ENCODE results near the gene AAMP.
"Not testable (repeated sequence)": the region's sequence is repeated elsewhere in the genome, so short reads cannot be mapped to it uniquely, and the experiment has no call there.

The AAMP gene, protein sequence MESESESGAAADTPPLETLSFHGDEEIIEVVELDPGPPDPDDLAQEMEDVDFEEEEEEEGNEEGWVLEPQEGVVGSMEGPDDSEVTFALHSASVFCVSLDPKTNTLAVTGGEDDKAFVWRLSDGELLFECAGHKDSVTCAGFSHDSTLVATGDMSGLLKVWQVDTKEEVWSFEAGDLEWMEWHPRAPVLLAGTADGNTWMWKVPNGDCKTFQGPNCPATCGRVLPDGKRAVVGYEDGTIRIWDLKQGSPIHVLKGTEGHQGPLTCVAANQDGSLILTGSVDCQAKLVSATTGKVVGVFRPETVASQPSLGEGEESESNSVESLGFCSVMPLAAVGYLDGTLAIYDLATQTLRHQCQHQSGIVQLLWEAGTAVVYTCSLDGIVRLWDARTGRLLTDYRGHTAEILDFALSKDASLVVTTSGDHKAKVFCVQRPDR

DNA sequence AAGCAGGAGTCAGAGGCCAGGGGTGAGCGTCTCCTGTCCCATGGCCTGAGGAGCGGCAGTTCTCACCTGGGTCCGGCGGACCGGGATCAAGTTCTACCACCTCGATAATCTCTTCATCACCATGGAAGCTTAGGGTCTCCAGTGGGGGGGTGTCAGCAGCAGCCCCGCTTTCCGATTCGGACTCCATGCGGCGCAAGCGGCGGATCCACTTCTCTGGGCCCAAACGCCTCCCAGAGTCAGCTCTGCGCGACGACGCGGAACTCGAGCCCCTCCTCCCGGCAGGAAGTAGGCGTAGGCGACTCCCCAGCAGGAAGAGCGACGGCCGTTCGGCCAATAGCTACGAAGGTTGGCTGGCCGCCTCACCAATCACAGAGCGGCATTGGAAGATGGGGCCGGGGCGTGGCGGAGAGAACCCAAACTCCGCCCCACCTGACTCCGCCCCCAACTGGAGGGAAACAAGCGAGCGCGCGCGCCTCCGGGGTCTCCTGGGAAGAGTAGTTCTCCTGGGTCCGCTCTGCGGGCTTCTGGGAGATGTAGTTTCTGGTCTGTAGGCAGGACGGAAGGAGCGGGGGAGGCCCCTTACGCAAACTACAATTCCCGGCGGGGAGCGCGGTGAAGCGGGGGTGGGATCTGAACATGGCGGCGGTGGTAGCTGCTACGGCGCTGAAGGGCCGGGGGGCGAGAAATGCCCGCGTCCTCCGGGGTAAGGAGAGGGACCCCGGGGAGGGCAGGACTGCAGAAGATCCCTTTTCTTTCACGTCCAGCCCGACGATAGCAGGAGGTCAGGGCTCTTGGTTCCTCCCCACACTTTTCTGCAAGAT lies at the start of gene AAMP, which contains the start of gene PNKD:
Gene AAMP (minus strand): TSS at position 238 of the 821 bp plus-strand sequence. CDS start 51 bp downstream, at position 187.
Gene PNKD (plus strand): TSS at position 620 of the 821 bp plus-strand sequence. CDS start 17 bp downstream, at position 637.
- peak; percentile 100 for DNase-seq

DNA sequence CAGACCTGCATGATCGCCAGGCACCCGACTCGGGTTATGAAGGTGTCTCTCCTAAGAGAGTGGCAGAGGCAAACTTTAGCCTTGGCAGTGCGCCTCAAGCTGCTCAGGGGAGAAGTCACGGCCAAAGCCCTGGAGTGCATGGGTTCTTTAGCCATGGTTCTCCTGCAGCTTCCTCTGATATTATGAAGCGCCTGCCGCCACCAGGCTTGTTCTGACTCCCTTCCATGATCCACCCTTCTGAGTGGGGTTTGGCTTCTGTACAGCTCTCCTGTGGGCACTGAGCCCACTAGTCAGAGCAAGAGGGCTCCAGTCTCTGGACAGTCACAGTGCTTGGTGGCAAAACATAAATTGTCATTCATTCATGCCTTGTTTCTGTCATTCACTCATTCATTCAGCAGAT lies 48.3 kb upstream of the AAMP start:
- no peak for DNase-seq

DNA sequence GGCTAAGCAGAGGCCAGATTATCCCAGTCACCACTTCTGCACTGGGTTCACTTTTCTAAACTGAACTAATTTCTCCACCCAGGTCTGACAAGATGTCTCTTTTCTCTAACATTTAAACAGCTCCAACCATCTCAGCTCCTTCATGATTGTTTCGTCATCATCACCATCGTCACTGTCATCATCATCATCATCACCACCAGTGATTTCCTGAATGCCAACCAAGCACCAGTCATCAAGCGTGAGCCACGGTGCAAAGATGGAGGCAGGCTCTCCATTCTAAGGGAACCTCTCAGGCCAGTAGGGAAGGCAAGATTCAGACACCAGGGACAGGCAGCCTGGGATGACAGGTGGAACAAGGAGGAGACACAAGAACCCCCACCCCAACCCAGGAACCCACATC lies 47.9 kb upstream of the AAMP start:
- DNase-seq, result no peak

DNA sequence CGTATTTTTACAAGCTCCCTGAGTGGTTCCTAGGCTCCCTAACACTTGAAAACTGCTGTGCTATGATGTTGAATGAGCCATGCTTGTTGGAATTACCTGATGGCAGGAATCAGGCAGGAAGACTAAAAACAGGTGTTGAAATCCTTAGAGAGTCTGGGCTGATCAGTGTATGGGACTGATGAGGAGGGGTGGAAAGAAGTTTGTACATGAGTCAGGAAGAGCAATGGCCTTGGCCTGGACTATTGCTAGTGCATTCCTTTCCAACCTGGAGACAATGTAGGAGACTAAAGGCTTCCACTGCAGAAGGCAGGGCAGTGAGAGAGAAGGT lies 47.3 kb upstream of the AAMP start:
- DNase-seq, result no peak

GRCh38 chr2:218315397-218315796 lies 45.5 kb upstream of the AAMP start:
- no peak for DNase-seq

DNA sequence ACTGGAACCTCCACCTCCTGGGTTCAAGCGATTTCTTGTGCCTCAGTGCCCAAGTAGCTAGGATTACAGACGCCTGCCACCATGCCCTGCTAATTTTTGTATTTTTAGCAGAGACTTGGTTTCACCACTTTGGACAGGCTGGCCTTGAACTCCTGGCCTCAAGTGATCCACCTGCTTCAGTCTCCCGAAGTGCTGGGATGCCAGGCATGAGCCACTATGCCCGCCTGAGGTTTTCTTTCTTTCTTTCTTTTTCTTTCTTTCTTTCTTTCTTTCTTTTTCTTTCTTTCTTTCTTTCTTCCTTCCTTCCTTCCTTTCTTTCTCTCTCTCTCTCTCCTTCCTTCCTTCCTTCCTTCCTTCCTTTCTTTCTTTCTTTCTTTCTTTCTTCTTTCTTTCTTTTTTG lies 44.8 kb upstream of the AAMP start:
- DNase-seq, result not testable (repeated sequence)

- no peak for DNase-seq
Measured at GRCh38 chr2:218313356-218313755, 43.4 kb upstream of the AAMP start.

- DNase-seq, result no peak
Measured at GRCh38 chr2:218312267-218312756, 42.4 kb upstream of the AAMP start.

- not testable (repeated sequence) for DNase-seq
Measured at GRCh38 chr2:218311541-218312266, 41.8 kb upstream of the AAMP start.

DNA sequence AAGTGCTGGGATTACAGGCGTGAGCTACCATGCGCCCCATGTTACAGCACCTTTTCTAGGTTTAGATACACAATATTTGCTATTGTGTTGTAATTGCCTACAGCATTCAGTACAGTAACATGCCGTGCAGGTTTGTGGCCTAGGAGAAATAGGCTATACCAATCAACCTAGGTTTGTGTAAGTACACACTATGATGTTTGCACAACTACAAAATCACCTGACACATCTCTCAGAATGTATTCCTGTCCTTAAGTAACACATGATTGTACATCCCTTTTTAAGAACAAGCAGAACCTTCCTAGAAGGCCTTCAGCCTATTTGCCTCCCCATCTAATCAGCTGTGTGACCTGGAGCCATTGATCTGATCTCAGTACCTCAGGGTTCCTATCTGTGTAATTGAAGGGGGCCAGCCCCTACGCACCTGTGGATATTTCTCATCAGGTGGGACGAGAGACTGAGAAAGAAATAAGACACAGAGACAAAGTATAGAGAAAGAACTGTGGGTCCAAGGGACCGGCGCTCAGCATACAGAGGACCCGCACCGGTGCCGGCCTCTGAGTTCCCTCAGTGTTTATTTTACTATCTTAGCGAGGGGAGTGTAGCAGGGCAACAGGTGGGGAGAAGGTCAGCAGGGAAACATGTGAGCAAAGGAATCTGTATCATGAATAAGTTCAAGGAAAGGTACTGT lies 41.1 kb upstream of the AAMP start:
- no peak for DNase-seq

GRCh38 chr2:218307415-218308090 lies 37.6 kb upstream of the AAMP start:
- DNase-seq, result no peak

- no peak for DNase-seq
Measured at GRCh38 chr2:218306184-218306920, 36.4 kb upstream of the AAMP start.

DNA sequence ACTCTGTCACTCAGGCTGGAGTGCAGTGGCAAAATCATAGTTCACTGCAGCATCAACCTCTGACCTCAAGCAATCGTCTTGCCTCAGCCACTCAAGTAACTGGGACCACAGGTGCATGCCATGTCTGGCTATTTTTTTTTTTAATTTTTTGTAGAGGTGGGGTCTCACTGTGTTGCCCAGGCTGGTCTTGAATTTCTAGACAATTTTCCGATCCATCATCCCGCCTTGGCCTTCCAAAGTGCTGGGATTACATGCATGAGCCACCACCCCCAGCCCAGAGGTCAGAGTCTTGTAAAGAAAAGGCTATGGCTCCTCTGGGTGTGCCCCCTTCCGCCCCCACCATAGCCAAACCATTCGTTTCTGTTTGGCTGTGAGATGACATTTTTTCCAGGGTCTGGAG lies 35.4 kb upstream of the AAMP start:
- DNase-seq, result no peak

DNA sequence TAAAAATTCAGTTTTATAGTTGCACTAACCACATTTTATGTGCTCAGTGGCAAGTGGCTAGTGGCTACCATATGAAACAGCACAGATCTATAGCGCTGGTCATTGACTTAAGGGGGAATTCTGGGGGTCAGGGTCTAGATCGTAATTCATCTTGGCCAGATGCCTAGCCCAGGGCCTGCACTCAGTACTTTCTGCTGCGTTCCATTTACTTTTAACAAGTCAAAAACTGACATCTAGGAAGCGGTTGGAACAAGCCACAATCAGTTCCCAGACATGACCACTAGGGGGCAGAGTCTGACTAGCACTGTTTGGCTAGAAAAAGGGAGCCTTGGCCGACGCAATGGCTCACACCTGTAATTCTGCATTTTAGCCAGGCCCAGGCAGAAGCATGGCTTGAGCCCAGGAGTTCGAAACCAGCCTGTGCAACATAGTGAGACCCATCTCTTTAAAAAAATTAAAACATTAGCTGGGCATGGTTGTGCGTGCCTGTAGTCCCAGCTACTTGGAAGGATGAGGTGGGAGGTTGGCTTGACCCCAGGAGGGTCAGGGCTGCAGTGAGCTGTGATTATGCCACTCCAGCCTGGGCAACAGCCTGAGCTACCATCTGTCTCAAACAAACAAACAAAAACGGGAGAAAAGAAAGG lies 31.4 kb upstream of the AAMP start:
- DNase-seq, result peak; percentile 95

DNA sequence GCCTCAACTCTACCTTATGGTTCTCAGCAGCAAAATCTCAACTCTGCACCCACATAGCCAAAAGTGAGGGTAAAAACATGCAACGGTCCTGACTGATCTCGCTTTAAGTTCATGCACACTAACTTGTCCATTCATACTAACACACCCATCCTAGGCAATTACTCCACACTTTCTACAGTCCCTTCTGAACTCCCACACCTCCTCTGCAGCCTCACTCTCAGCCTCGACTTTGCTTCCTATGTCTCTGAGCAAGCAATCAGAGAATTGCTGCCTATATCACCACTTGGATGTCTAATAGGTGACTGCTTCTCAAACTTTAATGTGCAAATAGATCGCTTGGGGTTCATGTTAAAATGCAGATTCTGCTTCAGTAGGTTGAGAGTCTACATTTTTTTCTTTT lies 30.2 kb upstream of the AAMP start:
- DNase-seq, result no peak

GRCh38 chr2:218298314-218298875 lies 28.5 kb upstream of the AAMP start:
- DNase-seq, result no peak

DNA sequence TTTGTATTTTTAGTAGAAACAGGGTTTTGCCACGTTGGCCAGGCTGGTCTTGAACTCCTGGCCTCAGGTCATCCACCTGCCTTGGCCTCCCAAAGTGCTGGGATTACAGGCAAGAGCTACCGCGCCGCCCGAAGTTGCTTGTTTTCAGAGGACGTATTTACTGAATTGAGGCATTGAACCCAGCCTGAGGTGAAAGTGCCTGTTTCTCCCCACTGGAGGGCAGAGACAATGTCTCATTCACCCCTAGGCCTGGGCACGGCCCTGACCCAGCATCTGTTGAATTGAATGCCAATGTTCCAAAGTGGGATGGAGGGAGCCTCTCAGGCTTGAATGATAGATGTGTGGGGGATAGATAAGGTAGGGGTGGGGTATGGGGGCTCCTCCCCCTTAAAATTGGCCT lies 26.9 kb upstream of the AAMP start:
- peak; percentile 69 for DNase-seq

DNA sequence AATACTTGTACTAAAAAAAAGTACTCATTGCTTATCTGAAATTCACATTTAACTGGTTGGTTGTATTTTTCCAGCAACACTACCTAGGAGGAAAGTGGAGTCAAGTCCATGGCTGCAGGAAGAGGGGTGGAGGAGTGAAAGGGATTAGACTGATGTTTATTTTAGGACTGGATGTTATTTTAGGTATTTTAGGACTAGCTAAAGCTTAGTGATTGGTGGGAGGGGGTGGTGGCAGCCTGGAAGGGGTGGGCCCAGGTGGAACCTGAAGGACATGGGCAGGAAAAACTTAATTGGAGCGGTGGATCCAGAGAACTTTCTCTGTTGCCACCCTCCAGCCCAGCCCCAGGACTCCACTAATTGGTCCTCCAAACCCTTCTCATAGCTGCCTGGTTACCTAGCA lies 26.3 kb upstream of the AAMP start:
- DNase-seq, result no peak

- DNase-seq, result no peak
Measured at GRCh38 chr2:218295029-218295428, 25.1 kb upstream of the AAMP start.

- DNase-seq, result no peak
Measured at GRCh38 chr2:218294430-218295022, 24.6 kb upstream of the AAMP start.
